ENCODE measurements around the gene ZDHHC12.

ZDHHC12 gene

DNA sequence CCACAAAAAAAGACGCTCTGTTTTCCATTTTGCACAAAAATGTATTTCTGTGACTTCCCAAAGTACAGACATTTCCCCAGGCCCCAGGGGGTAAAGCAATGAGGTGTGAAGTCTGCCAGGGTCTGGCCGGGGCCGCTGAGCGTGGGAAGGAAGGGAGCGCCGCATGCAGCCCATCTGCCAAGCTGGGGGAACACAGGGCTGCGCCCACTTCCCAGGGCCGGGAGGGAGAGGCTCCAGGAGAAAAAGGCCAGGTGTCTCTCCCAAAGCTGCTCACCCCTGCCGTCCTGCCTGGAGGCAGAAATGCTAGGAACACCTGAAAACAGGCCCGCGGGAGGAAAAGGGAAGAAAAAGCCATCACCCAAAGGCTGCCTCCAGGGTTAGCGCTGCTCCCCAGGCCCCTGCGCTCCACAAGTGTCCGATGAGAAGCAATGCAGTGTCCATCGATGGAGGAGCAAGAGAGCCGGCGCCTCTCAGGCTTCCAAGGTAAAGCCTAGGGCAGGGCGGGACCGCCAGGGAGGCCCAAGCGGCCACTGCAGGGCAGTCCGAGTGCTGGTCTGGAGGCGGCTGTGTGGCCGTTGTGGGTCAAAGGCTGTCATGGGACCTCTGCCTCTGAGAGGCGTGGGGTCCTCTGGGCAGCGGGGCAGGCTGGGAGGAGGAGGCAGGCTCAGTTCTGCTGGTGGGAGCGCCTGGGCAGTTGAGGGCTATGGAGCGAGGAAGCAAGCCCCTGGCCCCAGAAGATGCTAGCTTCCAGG, 6.0 kb upstream of the ZDHHC12 start:
- no peak for DNase-seq (ENCODE audit: low spot score)

DNA sequence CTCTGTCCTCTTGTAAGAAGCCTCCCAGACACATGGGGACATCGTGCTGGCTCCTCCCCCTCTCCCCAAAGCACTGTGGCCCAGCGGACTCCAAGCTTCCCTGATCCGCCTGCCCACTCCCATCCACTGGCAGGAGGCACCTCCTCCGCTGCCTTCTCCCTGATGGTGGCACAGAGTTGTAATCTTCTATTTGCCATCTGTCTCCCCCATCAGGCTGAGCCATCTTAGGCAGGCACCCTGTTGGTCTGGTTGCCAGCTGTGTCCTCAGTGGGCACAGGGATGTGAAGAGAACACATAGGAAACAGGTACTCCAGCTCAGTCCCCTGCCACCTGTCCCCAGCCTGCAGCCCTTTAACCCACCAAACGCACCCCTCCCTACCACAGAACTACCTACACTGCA, 5.4 kb upstream of the ZDHHC12 start:
- DNase-seq (ENCODE audit: low spot score) = no peak

GRCh38 chr9:128728298-128728697, 4.4 kb upstream of the ZDHHC12 start:
- no peak for DNase-seq (ENCODE audit: low spot score)

DNA sequence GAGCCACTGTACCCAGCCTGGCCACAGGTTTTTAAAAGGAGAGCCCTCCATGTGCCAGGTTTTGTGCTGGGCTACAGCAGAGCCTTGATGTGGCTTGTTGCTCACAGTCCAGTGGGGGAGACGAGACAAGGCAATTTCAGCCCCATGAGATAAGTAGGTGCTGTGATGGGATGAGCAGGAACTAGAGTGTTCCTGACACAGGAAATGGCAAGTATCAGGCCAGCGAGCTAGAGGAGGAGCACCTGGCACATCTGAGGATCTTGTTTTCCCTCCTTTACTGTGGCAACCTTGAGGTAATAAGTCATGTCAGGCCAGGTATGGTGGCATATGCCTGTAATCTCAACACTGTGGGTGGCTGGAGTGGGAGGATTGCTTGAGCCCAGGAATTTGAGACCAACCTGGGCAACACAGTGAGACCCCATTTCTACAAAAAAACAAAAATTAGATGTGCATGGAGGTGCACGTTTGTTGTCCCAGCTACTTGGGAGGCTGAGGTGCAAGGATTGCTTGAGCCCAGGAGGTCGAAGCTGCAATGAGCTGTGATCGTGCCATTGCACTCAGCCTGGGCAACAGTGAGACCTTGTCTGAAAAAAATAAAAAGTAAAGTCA, 3.8 kb upstream of the ZDHHC12 start:
- no peak for DNase-seq (ENCODE audit: low spot score)

DNA sequence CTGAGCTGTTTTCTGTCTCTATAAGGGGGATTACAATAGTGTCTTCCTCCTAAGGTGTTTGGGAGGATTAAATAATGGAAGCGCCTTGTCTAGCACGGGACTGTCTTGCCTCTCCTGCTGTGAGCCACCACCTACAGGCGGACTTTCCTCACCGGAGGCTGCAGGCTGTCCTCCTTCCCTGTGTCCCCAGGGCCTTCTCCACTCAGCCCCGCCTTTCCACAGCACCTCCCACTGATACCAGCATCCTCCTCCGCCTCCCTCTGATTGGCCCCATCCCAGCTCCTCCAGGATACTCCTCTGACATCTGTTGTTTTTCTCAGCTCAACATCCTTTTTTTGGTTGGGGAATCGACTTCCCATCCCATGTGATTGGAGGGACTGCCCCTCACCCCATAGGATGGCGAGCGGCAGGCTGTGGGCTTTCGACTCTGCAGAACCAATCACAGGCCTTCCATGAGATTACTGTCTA, 851 bp upstream of the ZDHHC12 start:
- DNase-seq (ENCODE audit: low spot score) = no peak

- DNase-seq (ENCODE audit: low spot score) = no peak
Observed at GRCh38 chr9:128723352-128723865, 518 bp downstream of the ZDHHC12 start.

- no peak for DNase-seq (ENCODE audit: low spot score)
Observed at GRCh38 chr9:128722380-128723351, 1.3 kb downstream of the ZDHHC12 start.

GRCh38 chr9:128721487-128722010, 2.4 kb downstream of the ZDHHC12 start:
- no peak for DNase-seq (ENCODE audit: low spot score)

- DNase-seq (ENCODE audit: low spot score) = no peak
Observed at GRCh38 chr9:128720841-128721486, 3.0 kb downstream of the ZDHHC12 start.

GRCh38 chr9:128719919-128720605, 3.9 kb downstream of the ZDHHC12 start:
- no peak for DNase-seq (ENCODE audit: low spot score)

DNA sequence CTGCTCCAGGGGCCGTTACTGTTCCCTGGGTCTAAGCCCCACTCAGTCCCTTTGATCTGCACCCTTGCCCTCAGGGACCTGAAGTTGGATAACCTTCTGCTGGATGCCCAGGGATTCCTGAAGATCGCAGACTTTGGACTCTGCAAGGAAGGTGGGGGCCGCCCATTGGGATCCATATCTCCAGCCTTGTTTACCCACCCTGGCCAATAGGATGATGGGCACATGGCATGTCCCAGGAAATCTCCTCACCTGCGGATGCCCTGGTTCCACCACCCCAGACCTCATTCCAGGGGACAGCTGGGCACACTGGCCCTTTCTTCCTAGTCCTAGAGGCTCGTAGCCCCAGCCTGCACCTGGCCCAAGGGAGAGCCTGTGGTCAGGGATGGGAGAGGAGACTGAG, 5.5 kb downstream of the ZDHHC12 start:
- no peak for DNase-seq (ENCODE audit: low spot score)

GRCh38 chr9:128718047-128718446, 5.9 kb downstream of the ZDHHC12 start:
- DNase-seq (ENCODE audit: low spot score) = no peak

GRCh38 chr9:128716581-128717254, 7.2 kb downstream of the ZDHHC12 start:
- DNase-seq (ENCODE audit: low spot score) = no peak

- no peak for DNase-seq (ENCODE audit: low spot score)
Observed at GRCh38 chr9:128715436-128715750, 8.5 kb downstream of the ZDHHC12 start.

- DNase-seq (ENCODE audit: low spot score) = no peak
Observed at GRCh38 chr9:128714586-128715435, 9.1 kb downstream of the ZDHHC12 start.

GRCh38 chr9:128713941-128714573, 9.9 kb downstream of the ZDHHC12 start:
- DNase-seq (ENCODE audit: low spot score) = no peak

DNA sequence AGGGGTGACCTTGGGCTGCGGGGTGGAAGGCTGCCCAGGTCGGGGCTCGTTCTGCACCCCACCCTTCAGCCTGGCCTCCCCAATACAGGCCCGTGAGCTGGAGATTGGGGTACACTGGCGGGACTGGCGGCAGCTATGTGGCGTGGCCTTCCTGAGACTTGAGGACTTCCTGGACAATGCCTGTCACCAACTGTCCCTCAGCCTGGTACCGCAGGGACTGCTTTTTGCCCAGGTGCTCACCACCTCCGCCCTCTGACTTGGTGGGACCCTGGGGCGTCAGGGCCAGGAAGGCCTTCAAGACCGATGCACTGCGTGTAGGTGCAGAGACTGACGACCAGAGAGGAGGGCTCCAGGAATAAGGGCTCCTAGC, 10.5 kb downstream of the ZDHHC12 start:
- no peak for DNase-seq (ENCODE audit: low spot score)

DNA sequence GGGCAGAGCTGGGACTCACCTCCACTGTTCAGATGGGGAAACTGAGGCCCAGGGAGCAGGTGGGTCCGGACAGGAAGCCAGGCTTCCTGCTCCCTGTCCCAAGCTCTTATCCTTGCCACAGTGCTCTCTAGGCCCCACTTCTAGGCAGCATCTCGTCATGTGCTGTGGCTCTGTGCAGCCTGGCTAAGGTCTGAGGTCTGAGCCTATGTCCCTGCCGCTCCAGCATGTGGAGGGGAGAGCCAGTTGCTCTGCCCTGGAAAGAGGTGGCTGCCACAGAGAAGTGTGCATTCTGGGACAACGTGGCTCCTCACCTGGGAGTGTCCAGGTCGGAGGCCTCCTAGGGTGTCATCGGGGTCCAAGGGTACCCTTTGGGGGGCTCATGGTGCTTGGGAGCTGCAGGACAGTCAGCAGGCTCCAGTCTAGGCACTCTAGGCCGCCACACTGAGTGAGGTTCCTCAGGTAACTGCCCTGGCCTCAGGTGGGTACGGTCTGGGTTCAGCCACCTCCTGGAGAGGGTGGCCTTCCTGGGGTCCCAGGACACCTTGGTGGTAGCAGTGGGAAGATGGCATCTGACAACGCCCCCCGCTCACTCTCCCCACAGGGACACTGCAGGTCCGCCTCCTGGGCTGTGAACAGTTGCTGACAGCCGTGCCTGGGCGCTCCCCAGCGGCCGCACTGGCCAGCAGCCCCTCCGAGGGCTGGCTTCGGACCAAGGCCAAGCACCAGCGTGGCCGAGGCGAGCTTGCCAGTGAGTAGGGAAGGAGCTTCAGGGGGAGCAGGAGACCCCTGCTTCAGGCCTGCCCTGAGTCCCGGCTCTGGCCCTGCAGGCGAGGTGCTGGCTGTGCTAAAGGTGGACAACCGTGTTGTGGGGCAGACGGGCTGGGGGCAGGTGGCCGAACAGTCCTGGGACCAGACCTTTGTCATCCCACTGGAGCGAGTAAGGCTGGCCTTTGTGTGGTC, 11.2 kb downstream of the ZDHHC12 start:
- DNase-seq (ENCODE audit: low spot score) = no peak

All from CD4-positive, alpha-beta T cell treated with Interleukin-6 at 100 ng/mL for 8 hours (primary cell).